NCI-H226 (cell line): Measurements from ENCODE around the gene SYNGR4.
A peak's percentile ranks its signal among the peaks of the same experiment; 100 is the strongest.

Experiments
- DNase-seq: peaks from one replicate; pipeline ENCODE4 v3.0.0-alpha.2; 2015

Gene SYNGR4

GRCh38 chr19:48397263-48398101, 33.3 kb downstream of the SYNGR4 start:
- no peak for DNase-seq

DNA sequence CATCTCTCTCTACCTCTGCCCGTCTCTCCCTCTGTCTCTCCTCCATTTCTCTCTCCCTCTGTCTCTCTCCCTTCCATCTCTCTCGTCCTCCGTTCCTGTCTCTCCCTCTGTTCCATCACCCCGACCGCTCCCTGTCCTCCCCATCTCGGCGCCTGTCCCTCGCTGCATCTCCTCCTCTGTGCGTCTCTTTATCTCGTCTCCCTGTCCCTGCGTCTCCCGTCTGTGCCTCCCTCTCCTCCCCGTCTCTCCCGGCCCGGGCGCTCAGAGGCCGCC, 33.9 kb downstream of the SYNGR4 start:
- no peak for DNase-seq

- DNase-seq: no peak
Observed at GRCh38 chr19:48398375-48399235, 34.4 kb downstream of the SYNGR4 start.

DNA sequence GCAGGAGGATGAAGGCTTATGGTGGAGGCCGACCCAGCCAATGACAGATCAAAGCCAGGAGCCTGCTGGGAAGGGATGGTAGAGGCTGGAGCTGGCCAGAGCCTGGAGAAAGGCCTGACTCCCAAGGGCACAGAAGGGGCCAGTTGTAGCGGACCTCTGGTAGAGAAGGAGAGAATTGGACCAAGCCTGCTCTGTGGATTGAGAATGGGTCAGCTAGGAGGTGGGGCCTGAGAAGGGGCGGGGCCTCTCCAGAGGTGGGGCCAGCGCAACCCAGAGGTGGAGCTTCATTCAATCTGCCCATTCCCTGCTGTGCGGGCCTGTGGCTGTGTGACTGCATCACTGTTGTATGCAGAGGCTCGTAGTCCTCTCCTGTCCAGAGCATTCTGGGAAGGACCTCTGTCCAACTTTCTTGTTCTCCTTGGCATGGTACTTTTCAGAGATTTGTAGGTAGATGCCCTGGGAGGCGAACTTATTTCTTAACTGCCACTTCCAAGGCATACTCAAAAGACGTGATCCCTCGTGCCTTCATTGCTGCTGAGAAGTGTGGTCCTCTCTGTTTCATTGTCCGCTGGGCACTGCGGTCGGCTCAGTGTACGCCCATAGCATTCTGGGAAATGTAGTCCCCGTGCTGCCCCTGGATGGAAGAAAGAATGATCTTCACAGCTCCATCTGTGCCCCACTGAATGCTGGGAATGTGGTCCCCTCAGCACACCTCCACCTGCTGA, 36.0 kb downstream of the SYNGR4 start:
- DNase-seq: peak; percentile 66

DNA sequence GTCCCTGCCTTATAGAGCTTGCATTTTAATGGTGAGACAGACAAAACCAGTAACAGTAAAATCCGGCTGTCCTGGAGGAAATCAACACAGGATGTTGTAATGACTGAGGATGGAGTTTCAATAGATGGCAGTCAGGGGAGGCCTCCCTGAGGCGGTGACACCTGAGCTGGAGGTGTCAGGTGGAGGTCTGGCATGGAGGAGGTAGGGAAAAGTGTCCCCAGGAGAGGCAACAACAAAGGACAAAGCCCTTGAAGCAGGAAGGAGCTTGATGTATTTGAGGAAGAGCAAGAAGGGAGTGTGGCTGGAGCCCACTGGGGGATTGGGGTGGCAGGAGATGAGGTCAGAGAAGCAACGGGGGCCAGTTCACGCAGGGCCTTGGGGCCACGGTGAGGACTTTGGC, 37.1 kb downstream of the SYNGR4 start:
- no peak for DNase-seq

DNA sequence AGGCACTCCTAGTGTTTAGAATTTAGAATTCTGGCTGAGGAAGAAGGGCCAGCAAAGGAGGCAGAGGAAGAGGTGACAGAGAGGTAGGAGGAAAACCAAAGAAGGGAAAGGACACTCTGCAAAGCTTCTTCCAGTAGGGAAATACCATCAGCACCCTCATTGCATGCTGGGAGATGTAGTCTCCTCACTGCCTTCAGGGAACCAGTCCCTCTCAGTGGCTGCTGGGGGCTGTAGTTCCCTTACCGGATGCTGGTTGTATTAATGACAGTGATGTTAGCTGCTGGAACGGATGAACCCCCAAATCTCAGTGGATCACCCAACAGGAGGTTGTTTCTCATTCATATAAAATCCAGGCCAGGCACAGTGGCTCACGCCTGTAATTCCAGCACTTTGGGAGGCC, 39.4 kb downstream of the SYNGR4 start:
- peak; percentile 60 for DNase-seq

- no peak for DNase-seq
Observed at GRCh38 chr19:48405010-48405659, 41.0 kb downstream of the SYNGR4 start.

DNA sequence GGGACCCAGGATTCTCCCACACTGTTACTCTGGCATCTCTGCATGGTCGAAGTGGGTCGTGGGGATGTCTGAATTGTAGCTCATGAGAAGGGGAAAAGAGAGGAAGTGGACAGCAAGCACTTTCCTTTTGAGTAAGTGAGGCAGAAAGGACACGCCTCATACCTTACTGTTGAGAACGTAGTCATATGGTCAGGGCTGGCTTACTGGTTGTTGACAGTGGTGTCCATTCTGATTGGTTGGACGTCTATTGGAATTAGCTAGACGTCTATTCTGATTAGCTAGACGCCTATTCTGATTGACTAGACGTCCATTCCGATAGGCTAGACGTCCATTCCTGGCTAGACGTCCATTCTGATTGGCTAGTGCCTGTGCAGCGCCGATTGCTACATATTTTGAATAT, 41.7 kb downstream of the SYNGR4 start:
- DNase-seq: peak; percentile 17

GRCh38 chr19:48413879-48414587, 49.9 kb downstream of the SYNGR4 start:
- peak; percentile 56 for DNase-seq

- DNase-seq: peak; percentile 47
Observed at GRCh38 chr19:48415395-48415794, 51.2 kb downstream of the SYNGR4 start.

DNA sequence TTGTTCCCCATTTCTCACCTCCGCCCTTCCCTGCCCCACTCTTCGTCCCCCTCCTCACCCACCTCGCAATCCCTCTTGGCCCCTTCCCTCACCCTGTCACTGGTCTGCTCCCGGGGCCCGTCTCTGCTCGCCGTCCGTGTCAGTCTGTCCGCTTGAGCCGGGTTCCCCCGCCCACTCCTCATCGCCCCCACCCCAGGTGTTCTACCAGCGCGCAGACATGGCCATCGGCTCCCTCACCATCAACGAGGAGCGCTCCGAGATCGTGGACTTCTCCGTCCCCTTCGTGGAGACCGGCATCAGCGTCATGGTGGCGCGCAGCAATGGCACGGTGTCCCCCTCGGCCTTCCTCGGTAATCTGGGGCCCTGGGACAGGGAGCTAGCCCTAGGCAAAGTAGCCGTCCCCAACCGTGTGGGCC, 51.6 kb downstream of the SYNGR4 start:
- DNase-seq: no peak

DNA sequence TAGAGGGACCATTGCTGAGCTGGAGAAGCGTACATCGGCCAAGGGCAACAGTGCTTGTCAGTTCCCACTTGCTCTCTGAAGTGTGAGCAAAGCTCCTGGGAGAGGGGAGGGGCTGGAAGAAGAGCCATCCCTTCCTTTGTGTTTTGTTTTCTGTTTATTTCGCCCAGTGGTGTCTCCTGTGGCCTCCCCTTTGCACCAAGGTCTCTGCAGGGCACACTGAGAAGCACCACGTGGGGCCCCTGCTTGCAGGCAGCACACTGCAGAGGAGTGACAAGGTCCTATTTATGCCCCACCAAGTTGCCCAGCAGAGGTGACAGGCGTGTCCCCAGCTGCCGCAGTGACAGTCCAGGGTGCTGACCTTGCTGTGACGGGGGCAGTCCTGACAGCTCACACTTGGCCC, 53.3 kb downstream of the SYNGR4 start:
- DNase-seq: no peak

GRCh38 chr19:48418317-48419064, 54.3 kb downstream of the SYNGR4 start:
- DNase-seq: peak; percentile 49

- DNase-seq: no peak
Observed at GRCh38 chr19:48419158-48419920, 55.2 kb downstream of the SYNGR4 start.

- DNase-seq: peak; percentile 51
Observed at GRCh38 chr19:48421548-48421947, 57.4 kb downstream of the SYNGR4 start.

- peak; percentile 40 for DNase-seq
Observed at GRCh38 chr19:48424694-48425219, 60.6 kb downstream of the SYNGR4 start.
